GM12892 (cell line): ENCODE measurements around the gene GPR146.
"Not testable (repeated sequence)": the region's sequence is repeated elsewhere in the genome, so short reads cannot be mapped to it uniquely, and the experiment has no call there.

Source experiments
- DNase-seq: peaks from one replicate; pipeline ENCODE4 v3.0.0; 2011; ENCODE audit not compliant: insufficient read length
- FAIRE-seq: peaks from 2 replicates; lab custom pipeline; 2011; peaks lifted over from hg19 to GRCh38; lab: Jason Lieb, UNC
- POLR2A ChIP-seq: IDR thresholded peaks from 2 replicates; pipeline ENCODE4 v1.6.1; 2011; ENCODE audit warnings: low read depth, low read length, control low read depth
- POLR2AphosphoS5 ChIP-seq: IDR thresholded peaks from 2 replicates; pipeline ENCODE4 v1.6.1; 2011; ENCODE audit warnings: low read depth, low read length, control low read depth
- TAF1 ChIP-seq: IDR thresholded peaks from 2 replicates; pipeline ENCODE4 v1.6.1; 2011; ENCODE audit warnings: low read depth, mild to moderate bottlenecking, control low read depth, low read length, borderline replicate concordance

GPR146 gene

GRCh38 chr7:1029637-1030443 is 14.5 kb upstream of the GPR146 start:
- TF ChIP-seq TAF1 (no peak), POLR2AphosphoS5 (no peak), POLR2A (no peak)
- FAIRE-seq (no peak), DNase-seq (no peak)

- TF ChIP-seq POLR2AphosphoS5 (no peak), TAF1 (no peak), POLR2A (no peak)
- DNase-seq (no peak), FAIRE-seq (no peak)
These were observed 13.8 kb upstream of the GPR146 start for GRCh38 chr7:1030444-1031070.

- DNase-seq (no peak), FAIRE-seq (no peak)
- no peak for TF ChIP-seq TAF1
- TF ChIP-seq POLR2AphosphoS5 = no peak
- no peak for TF ChIP-seq POLR2A
These were observed 12.5 kb upstream of the GPR146 start for GRCh38 chr7:1031716-1032455.

- TF ChIP-seq TAF1 (no peak), POLR2AphosphoS5 (no peak), POLR2A (no peak)
- FAIRE-seq (no peak), DNase-seq (no peak)
These were observed 11.7 kb upstream of the GPR146 start for GRCh38 chr7:1032536-1033181.

GRCh38 chr7:1033546-1034145 is 10.7 kb upstream of the GPR146 start:
- DNase-seq (no peak), FAIRE-seq (no peak)
- TF ChIP-seq POLR2A (no peak), TAF1 (no peak), POLR2AphosphoS5 (no peak)

GRCh38 chr7:1034769-1035168 is 9.6 kb upstream of the GPR146 start:
- not testable (repeated sequence) for DNase-seq, FAIRE-seq

GRCh38 chr7:1036164-1036928 is 8.0 kb upstream of the GPR146 start:
- peak; percentile 54 for FAIRE-seq
- DNase-seq = not testable (repeated sequence)

GRCh38 chr7:1040233-1040632 is 4.1 kb upstream of the GPR146 start:
- not testable (repeated sequence) for DNase-seq, FAIRE-seq

- TF ChIP-seq POLR2AphosphoS5 = no peak
- no peak for TF ChIP-seq TAF1
- TF ChIP-seq POLR2A = no peak
- DNase-seq (no peak), FAIRE-seq (no peak)
These were observed 3.6 kb upstream of the GPR146 start for GRCh38 chr7:1040790-1041189.

GRCh38 chr7:1041551-1042491 is 2.5 kb upstream of the GPR146 start:
- DNase-seq (no peak), FAIRE-seq (no peak)
- no peak for TF ChIP-seq POLR2A
- TF ChIP-seq POLR2AphosphoS5 = no peak
- no peak for TF ChIP-seq TAF1
